ENCODE data around the gene ARHGAP15.

- TF ChIP-seq, protein P1, sequence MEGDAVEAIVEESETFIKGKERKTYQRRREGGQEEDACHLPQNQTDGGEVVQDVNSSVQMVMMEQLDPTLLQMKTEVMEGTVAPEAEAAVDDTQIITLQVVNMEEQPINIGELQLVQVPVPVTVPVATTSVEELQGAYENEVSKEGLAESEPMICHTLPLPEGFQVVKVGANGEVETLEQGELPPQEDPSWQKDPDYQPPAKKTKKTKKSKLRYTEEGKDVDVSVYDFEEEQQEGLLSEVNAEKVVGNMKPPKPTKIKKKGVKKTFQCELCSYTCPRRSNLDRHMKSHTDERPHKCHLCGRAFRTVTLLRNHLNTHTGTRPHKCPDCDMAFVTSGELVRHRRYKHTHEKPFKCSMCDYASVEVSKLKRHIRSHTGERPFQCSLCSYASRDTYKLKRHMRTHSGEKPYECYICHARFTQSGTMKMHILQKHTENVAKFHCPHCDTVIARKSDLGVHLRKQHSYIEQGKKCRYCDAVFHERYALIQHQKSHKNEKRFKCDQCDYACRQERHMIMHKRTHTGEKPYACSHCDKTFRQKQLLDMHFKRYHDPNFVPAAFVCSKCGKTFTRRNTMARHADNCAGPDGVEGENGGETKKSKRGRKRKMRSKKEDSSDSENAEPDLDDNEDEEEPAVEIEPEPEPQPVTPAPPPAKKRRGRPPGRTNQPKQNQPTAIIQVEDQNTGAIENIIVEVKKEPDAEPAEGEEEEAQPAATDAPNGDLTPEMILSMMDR (IDR thresholded peaks at IDR 0.05) = no peak
- no peak for TF ChIP-seq POLR2A (IDR thresholded peaks at IDR 0.05)
Observed at GRCh38 chr2:143710879-143711278, 581.7 kb downstream of the ARHGAP15 start.
